Activated T-cell treated with anti-CD3 and anti-CD28 coated beads, Interleukin-2, amount 50 U/mL, for 72 hours (primary cell): ENCODE data around the gene SLC39A2. TPM values are rescaled to one million over a fixed set of nuclear protein-coding genes. Genes with fewer than 3 reads are reported as not detected.
A peak's percentile ranks its signal among the peaks of the same experiment; 100 is the strongest.
"Not testable (repeated sequence)": the region's sequence is repeated elsewhere in the genome, so short reads cannot be mapped to it uniquely, and the experiment has no call there.

Experiments
- ATAC-seq, 2 donors: fragments of 150-1000 bp; cut with Tn5 transposase; replicated peaks in 1 of 2; 2 replicates each; pipeline ENCODE4 v1.10.0; 2021; ENCODE audit warnings: moderate library complexity in 2 of 2, mild to moderate bottlenecking in 1 of 2
- DNase-seq, 2 donors: peaks; one replicate each; pipeline ENCODE4 v3.0.0; 2021 to 2022; ENCODE audit warnings: mixed read lengths in 1 of 2
- H3K27ac Mint-ChIP-seq: one replicate; pipeline ENCODE4 v1.8.0; 2022; ENCODE audit warnings: mild to moderate bottlenecking, moderate library complexity, mixed read lengths
- H3K27me3 Mint-ChIP-seq: one replicate; pipeline ENCODE4 v1.8.0; 2022; ENCODE audit warnings: low read depth, mixed read lengths
- H3K36me3 Mint-ChIP-seq, 2 donors: one replicate each; pipeline ENCODE4 v1.8.0; 2022; ENCODE audit warnings: mixed read lengths in 2 of 2, mild to moderate bottlenecking in 1 of 2; ENCODE audit not compliant: insufficient read depth in 2 of 2
- H3K4me1 Mint-ChIP-seq: one replicate; pipeline ENCODE4 v1.8.0; 2022; ENCODE audit warnings: low read depth, mixed read lengths
- H3K4me3 Mint-ChIP-seq, 2 donors: one replicate each; pipeline ENCODE4 v1.8.0; 2022; ENCODE audit warnings: mild to moderate bottlenecking in 2 of 2, mixed read lengths in 2 of 2, moderate library complexity in 2 of 2
- H3K9me3 Mint-ChIP-seq, 2 donors: one replicate each; pipeline ENCODE4 v1.8.0; 2022; ENCODE audit warnings: mixed read lengths in 2 of 2
- total RNA-seq, 2 donors: library from RNA; stranded (reverse); gene quantifications; one replicate each; pipeline ENCODE4 v1.2.3, GENCODE V29; 2022

Gene SLC39A2
- total RNA-seq, 2 donors from 2014 or later = 0.58 to 0.96 TPM

DNA sequence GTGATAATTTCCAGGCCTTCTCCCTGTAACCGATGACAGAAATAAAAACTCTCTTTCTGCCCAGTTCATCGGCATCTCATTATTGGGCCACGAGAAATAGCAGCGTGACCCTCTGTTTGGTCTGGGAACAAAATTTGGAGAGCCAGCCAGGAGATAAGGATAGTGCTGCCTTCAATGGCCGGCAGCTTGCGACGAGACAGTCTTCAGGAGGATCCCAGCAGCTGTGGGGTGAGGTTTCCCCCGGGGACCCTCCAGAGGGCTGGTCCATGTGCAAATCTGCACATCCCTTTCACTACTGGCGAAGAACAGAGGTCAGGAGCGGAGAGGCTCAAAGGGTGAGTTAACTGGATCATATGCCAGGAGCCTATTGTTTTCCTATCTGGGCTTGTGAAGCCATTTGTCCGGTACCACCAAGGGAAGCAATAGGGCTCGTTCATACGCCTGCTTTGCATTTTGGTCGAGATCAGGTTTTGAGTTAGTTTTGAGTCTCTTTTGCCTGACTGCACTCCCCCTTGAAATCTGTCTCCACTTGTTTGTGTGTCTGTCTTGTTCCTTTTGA lies 4.8 kb downstream of the SLC39A2 start:
- Mint-ChIP-seq H3K9me3 (no peaks in the 10 kb centered on the region), H3K27me3 (no peaks in the 10 kb centered on the region), H3K27ac (no peak overlapping the region), H3K4me3 (no peak overlapping the region), H3K36me3 (no peaks in the 10 kb centered on the region), H3K4me1 (no peaks in the 10 kb centered on the region)
- DNase-seq = no peak
- ATAC-seq = no peak

DNA sequence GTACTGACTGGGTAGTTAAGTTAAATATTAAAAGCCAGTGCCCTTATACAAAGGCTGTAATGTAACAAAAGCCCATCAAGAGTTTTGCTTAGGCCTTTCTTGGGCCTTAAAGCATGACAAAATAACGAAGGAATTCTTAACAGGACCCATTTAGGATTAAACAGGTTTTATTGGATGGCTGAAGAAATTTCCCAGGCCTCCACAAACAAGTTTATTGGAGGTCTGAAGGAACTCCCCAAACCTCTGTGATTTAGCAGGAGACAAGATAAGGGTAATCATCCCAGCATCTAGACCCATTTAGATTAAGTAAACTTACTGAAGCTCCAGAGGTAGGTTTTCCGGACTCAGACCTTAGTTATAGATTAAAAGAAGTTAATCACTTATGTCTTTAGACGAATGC lies 10.6 kb downstream of the SLC39A2 start:
- not testable (repeated sequence) for DNase-seq, ATAC-seq, H3K36me3 Mint-ChIP-seq, H3K4me1 Mint-ChIP-seq, H3K9me3 Mint-ChIP-seq, H3K4me3 Mint-ChIP-seq, H3K27ac Mint-ChIP-seq
- H3K27me3 Mint-ChIP-seq = peaks cover 20% of the 10 kb centered on the region

DNA sequence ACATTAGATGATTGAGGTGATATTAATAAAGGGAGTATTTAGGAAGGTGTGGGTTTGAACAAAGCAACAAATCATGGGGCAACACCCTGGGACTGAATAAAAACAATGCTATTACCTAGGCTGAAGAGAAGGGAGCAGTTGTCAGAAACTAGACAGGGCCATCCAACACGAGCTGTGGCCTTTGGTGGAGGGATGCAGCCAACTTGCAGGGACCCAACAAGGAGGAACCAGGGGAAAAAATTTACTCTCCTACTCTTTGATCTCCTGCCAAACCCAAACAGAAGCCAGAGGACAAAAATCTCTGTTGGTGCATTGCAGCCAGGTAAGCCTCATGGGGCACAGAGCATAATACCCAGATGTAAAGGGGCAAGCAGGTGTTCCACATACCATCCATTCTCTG lies 12.0 kb downstream of the SLC39A2 start:
- peaks cover 20% of the 10 kb centered on the region for H3K27me3 Mint-ChIP-seq
- no peak overlapping the region for H3K4me3 Mint-ChIP-seq
- no peak for DNase-seq
- no peaks in the 10 kb centered on the region for H3K4me1 Mint-ChIP-seq
- no peaks in the 10 kb centered on the region for H3K36me3 Mint-ChIP-seq
- no peak for ATAC-seq
- H3K27ac Mint-ChIP-seq = no peak overlapping the region
- H3K9me3 Mint-ChIP-seq = no peaks in the 10 kb centered on the region

DNA sequence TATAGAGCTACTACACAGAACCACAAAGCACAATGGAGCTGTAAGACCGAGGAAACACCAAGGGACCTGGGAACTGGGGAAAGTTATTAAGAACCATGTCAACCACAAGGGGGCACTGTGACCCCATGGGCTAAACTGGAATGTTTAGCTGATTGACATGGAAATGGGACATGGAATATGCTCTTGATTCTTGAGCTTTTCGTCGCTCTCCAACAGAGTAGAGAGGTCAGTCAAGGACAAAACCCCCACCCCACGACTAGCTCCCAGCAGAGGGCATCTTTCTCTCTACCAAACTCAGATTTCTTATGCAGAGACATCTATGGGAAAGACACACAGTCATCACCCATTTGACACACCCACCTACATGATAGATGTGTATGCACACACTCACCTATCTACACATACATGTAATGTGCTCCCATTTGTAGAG lies 15.7 kb downstream of the SLC39A2 start:
- peak; percentile 73 to 74 for ATAC-seq
- no peak overlapping the region for H3K27ac Mint-ChIP-seq
- no peaks in the 10 kb centered on the region for H3K4me1 Mint-ChIP-seq
- H3K9me3 Mint-ChIP-seq = no peaks in the 10 kb centered on the region
- H3K27me3 Mint-ChIP-seq = peaks cover 20% of the 10 kb centered on the region
- DNase-seq = peak; percentile 74 to 83
- no peak overlapping the region for H3K4me3 Mint-ChIP-seq
- H3K36me3 Mint-ChIP-seq = no peaks in the 10 kb centered on the region

DNA sequence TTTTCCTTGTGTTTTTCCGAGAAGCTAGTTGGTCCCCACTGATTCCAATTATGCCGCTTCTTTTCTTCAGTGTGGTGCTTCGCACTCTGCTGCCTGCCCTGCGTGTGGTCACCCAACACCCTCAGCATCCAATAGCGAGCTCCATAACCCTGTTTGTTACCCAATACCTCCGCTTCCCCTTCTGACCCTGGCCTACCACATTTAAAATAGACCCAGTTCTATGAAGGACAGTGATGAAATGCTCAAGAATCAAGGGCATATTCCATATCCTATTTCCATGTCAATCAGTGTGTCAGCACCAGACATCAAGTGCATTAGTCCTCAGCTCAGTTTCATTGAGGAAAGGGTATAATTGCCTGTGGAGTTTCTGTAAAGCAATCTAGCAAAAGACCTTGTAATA lies 16.2 kb downstream of the SLC39A2 start:
- H3K4me1 Mint-ChIP-seq = no peaks in the 10 kb centered on the region
- peaks cover 20% of the 10 kb centered on the region for H3K27me3 Mint-ChIP-seq
- DNase-seq (no peak), ATAC-seq (no peak)
- H3K4me3 Mint-ChIP-seq = no peak overlapping the region
- H3K36me3 Mint-ChIP-seq = no peaks in the 10 kb centered on the region
- no peak overlapping the region for H3K27ac Mint-ChIP-seq
- H3K9me3 Mint-ChIP-seq = no peaks in the 10 kb centered on the region

DNA sequence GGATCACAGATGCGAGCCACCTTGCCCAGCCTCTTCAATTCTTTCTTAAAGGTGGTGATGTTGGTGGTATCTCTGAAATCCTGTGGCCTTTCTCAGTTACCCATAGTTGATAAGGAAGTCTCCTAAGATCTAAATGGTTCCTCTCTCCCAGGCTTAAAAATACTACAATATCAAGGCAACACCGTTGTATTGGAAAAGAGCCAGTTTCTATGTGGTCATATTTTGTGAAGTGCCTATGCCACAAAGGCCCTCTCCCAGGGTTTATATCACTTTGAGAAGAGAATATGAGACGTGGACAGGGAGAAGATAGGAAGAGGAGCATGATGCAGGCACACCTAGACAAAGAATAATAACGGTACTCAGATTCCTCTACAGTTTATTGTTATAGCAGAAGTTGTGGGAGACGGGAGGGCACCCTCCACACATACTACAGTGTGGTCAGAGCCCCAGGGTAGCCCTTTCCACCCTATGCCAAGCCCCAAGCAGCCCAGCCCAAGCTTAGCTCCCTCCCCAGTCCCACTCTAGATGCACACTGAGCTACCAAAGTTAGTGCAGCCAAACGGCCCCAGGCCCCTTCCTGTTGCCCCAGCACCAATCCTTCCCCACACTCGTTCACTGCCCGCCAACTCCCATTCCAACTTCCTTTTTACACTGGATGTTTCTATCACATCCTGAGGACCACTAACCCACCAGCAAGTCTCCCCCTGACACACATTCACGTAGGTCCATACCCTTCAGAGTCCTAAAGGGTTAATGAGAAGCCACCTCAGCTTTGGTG lies 17.5 kb downstream of the SLC39A2 start:
- H3K4me1 Mint-ChIP-seq = no peaks in the 10 kb centered on the region
- ATAC-seq (no peak), DNase-seq (no peak)
- no peaks in the 10 kb centered on the region for H3K36me3 Mint-ChIP-seq
- no peak overlapping the region for H3K27ac Mint-ChIP-seq
- no peak overlapping the region for H3K4me3 Mint-ChIP-seq
- H3K9me3 Mint-ChIP-seq = no peaks in the 10 kb centered on the region
- peaks cover 17% of the 10 kb centered on the region for H3K27me3 Mint-ChIP-seq

DNA sequence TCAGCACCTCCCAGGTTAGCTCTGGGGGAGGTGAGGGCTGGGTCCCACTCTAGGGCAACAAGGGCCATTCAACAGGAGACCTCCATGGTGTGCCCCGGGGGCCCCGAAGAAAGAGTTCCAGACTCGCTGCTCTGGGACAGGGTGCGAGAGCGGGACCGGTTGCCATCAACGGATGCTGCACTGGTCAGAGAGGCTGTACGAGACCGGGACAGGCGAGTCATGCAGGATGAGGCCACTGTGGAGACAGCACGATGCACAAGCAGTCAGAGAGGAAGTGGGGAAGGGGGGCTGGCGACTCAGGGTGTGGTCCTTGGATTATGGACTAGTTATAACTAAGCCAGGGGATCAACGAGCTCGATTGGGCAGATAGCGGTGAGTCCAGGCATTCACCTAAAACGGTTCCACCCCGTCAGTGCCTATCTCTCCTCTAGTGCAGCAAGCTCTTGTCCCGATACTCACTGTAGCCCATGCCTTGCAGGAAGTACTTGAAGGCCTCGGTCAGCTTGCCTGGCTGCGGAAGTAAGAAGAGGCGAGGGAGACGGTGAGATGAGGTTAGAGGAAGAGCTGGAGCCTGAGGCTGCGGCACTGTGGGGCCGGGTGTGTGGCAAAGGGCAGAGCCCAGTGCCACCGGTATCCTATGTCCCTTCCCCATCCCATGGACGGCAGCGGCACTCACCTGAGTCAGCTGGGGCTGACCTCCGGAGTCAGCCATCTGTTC lies 18.6 kb downstream of the SLC39A2 start:
- no peak for ATAC-seq
- Mint-ChIP-seq H3K36me3 (no peaks in the 10 kb centered on the region), H3K9me3 (no peaks in the 10 kb centered on the region), H3K27ac (no peak overlapping the region), H3K27me3 (peaks cover 14% of the 10 kb centered on the region), H3K4me1 (no peaks in the 10 kb centered on the region), H3K4me3 (no peak overlapping the region)
- DNase-seq = no peak

DNA sequence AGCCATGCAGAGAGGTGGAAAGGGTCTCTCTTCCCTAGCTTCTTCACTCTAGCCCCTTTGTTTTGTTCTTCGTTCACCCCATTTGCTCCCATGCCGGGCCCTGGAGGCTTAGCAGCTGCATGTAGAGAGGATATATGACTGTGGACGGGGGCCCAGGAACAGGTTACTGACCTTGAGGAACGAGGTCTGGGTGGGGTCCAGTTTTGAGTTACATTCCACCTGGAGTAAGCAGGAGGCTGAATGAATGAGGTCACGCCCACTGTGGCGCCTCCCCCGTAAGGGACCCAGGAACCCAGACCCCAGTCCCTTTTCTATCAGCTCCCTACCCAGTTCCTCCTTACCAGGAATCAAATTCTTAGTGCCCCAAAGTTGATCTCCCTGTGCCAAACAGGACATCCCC lies 19.2 kb downstream of the SLC39A2 start:
- Mint-ChIP-seq H3K9me3 (no peaks in the 10 kb centered on the region), H3K27ac (no peak overlapping the region), H3K36me3 (no peaks in the 10 kb centered on the region), H3K27me3 (peaks cover 12% of the 10 kb centered on the region), H3K4me1 (no peaks in the 10 kb centered on the region), H3K4me3 (no peak overlapping the region)
- no peak for DNase-seq
- ATAC-seq = no peak

DNA sequence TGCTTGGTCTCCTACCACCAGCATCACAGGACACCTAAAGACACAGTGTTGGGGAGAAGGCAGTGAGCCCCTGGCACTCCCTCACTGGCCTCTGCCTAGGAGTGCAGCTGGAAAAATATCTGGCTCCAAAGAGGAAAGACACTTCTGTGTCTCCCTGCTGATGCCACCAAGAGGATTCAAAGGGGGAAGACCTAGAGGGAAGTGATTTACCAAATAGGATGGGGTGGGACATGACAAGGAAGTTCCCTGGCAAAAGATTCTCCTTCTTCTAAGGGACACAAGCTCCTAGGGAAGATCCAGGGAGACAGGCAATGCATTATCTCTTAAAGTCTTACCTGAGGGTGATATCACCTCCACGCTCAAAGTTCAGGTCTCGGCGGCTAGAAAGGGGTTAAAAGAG lies 19.7 kb downstream of the SLC39A2 start:
- peaks cover 12% of the 10 kb centered on the region for H3K27me3 Mint-ChIP-seq
- DNase-seq = no peak
- no peak for ATAC-seq
- peaks cover 2% of the 10 kb centered on the region for H3K4me1 Mint-ChIP-seq
- H3K9me3 Mint-ChIP-seq = no peaks in the 10 kb centered on the region
- no peak overlapping the region for H3K4me3 Mint-ChIP-seq
- H3K36me3 Mint-ChIP-seq = no peaks in the 10 kb centered on the region
- H3K27ac Mint-ChIP-seq = no peak overlapping the region

DNA sequence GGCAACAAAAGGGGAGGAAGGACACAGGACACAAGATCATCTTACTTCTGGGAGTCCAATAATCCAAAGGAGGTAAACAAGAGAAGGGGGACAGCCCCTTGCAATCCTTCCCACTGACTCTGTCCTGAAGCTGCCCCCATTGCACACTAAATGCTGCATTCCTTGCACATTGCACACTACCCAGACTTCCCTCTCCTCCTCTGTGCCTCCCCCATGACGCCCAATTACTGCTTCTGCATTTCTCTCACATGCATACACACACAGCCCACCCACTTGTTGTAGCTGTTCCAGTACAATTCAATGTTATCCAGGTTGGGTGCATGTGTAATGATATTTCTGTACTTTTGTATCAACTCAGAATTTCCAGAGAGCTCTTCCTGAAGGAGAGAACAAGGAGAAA lies 20.3 kb downstream of the SLC39A2 start:
- H3K27me3 Mint-ChIP-seq = peaks cover 17% of the 10 kb centered on the region
- ATAC-seq (no peak), DNase-seq (no peak)
- no peaks in the 10 kb centered on the region for H3K36me3 Mint-ChIP-seq
- H3K4me1 Mint-ChIP-seq = peaks cover 8% of the 10 kb centered on the region
- no peak overlapping the region for H3K27ac Mint-ChIP-seq
- no peak overlapping the region for H3K4me3 Mint-ChIP-seq
- no peaks in the 10 kb centered on the region for H3K9me3 Mint-ChIP-seq

DNA sequence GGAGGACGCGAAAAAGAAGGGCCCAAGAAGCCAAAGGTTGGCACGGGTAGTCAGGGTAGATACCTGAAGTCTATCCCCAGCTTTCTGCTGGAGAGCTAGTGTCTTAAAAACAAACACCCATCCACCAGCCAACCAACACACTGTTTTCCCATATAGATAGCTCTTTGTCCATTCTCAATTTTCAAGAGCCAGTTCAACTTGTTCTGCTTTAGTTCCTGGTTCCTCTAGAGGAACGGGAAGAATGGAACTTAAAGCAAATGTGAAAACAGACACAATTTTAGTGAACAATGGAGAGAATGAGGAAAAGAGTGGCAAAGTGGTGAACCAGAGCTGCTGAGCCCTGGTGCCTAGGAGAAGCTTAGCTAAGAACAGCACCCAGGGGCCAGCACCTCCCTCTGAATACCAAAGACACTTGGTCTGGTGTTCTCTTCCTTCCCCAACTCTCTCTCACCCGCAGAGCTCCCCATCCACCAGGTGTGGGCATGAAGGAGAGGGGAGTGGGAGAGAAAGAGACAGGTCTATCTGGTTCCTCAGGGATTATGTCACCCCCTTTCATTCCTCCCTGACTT lies 22.0 kb downstream of the SLC39A2 start:
- H3K4me3 Mint-ChIP-seq = no peak overlapping the region
- H3K27ac Mint-ChIP-seq = no peak overlapping the region
- DNase-seq (no peak), ATAC-seq (no peak)
- H3K36me3 Mint-ChIP-seq = no peaks in the 10 kb centered on the region
- peaks cover 10% of the 10 kb centered on the region for H3K4me1 Mint-ChIP-seq
- peaks cover 19% of the 10 kb centered on the region for H3K27me3 Mint-ChIP-seq
- H3K9me3 Mint-ChIP-seq = no peaks in the 10 kb centered on the region

DNA sequence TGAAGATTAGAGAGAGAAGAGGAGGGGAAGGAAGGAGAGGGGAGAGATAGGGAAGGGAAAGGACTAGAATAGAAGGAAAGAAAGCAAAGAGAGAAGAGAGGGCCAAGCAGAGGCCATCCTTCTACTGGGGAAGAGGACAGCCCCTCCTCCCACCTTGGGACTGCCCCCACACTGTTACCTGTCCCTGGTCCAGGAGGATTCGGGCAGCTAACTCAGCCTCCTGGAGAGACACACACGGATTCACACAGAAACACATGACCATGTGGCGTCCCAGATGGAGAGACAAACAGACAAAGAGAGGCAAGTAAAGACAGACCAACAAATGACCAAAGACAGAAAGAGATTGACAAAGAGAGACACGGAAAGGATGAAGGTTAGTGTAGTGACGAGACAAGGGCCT lies 23.6 kb downstream of the SLC39A2 start:
- Mint-ChIP-seq H3K27me3 (peaks cover 19% of the 10 kb centered on the region), H3K27ac (no peak overlapping the region), H3K4me1 (peaks cover 10% of the 10 kb centered on the region), H3K36me3 (no peaks in the 10 kb centered on the region), H3K4me3 (peak overlapping the region in 1 of 2 donors; percentile 0), H3K9me3 (no peaks in the 10 kb centered on the region)
- DNase-seq = no peak
- ATAC-seq = no peak

DNA sequence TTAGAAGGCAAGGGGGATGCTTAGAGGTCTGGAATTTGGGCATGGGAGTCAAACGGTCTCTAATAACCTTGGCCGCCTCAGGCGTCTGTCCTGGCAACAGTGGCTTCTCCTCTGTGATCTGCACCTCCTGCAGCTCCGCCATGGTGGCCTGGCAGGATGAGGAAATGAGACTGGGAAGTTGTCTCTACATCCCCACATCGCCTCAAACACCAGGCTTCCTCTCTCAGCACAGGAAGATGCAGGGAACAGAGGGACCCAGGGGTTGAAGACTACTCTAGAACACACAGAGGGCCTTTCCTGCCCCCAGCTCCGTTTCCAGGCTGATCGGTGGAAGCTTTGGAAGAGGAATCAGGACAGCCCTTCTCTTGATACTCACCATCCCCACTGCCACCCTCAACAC lies 24.1 kb downstream of the SLC39A2 start:
- Mint-ChIP-seq H3K36me3 (no peaks in the 10 kb centered on the region), H3K4me3 (no peak overlapping the region), H3K9me3 (no peaks in the 10 kb centered on the region), H3K27me3 (peaks cover 19% of the 10 kb centered on the region), H3K4me1 (peaks cover 10% of the 10 kb centered on the region), H3K27ac (no peak overlapping the region)
- DNase-seq (no peak), ATAC-seq (no peak)
